ENCODE data around the gene SLC39A9. TPM values are rescaled to one million over a fixed set of nuclear protein-coding genes. Genes with fewer than 3 reads are reported as not detected.

The SLC39A9 gene
- total RNA-seq, 1 experiment from 2014 or later: 44.1 TPM

- Mint-ChIP-seq H3K27ac (no peak overlapping the region), H3K9me3 (no peaks in the 10 kb centered on the region), H3K4me1 (peaks cover 13% of the 10 kb centered on the region), H3K4me3 (no peak overlapping the region), H3K36me3 (no peaks in the 10 kb centered on the region), H3K27me3 (ENCODE audit: low read depth) (peaks cover 18% of the 10 kb centered on the region)
- POLR2A ChIA-PET: interaction anchor here (0.9 kb wide), 1 partner anchor 18 kb away, joined by 3 read pairs; no protein-coding TSS in a partner anchor
- ATAC-seq (no peak), DNase-seq (ENCODE audit: low spot score) (no peak)
- no peak for TF ChIP-seq NFE2L1 (CRISPR knock-in tag; IDR thresholded peaks at IDR 0.05)
- TF ChIP-seq, protein P1, sequence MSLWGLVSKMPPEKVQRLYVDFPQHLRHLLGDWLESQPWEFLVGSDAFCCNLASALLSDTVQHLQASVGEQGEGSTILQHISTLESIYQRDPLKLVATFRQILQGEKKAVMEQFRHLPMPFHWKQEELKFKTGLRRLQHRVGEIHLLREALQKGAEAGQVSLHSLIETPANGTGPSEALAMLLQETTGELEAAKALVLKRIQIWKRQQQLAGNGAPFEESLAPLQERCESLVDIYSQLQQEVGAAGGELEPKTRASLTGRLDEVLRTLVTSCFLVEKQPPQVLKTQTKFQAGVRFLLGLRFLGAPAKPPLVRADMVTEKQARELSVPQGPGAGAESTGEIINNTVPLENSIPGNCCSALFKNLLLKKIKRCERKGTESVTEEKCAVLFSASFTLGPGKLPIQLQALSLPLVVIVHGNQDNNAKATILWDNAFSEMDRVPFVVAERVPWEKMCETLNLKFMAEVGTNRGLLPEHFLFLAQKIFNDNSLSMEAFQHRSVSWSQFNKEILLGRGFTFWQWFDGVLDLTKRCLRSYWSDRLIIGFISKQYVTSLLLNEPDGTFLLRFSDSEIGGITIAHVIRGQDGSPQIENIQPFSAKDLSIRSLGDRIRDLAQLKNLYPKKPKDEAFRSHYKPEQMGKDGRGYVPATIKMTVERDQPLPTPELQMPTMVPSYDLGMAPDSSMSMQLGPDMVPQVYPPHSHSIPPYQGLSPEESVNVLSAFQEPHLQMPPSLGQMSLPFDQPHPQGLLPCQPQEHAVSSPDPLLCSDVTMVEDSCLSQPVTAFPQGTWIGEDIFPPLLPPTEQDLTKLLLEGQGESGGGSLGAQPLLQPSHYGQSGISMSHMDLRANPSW (CRISPR knock-in tag; conservative IDR thresholded peaks at IDR 0.05; ENCODE audit: low read depth): no peak
- TF ChIP-seq FOXK1 (CRISPR knock-in tag; IDR thresholded peaks at IDR 0.05): no peak
- TF ChIP-seq ERG (CRISPR knock-in tag; IDR thresholded peaks at IDR 0.05): no peak
- TF ChIP-seq TEAD4 (CRISPR knock-in tag; IDR thresholded peaks at IDR 0.05): no peak
- no peak for TF ChIP-seq AR (CRISPR knock-in tag; IDR thresholded peaks at IDR 0.05)
- TF ChIP-seq ZNF396 (CRISPR knock-in tag; IDR thresholded peaks at IDR 0.05; ENCODE audit: borderline replicate concordance): no peak
- no peak for TF ChIP-seq SOX15 (CRISPR knock-in tag; IDR thresholded peaks at IDR 0.05)
- TF ChIP-seq, protein P2, sequence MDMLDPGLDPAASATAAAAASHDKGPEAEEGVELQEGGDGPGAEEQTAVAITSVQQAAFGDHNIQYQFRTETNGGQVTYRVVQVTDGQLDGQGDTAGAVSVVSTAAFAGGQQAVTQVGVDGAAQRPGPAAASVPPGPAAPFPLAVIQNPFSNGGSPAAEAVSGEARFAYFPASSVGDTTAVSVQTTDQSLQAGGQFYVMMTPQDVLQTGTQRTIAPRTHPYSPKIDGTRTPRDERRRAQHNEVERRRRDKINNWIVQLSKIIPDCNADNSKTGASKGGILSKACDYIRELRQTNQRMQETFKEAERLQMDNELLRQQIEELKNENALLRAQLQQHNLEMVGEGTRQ (CRISPR knock-in tag; IDR thresholded peaks at IDR 0.05): no peak
- no peak for TF ChIP-seq MXD4 (CRISPR knock-in tag; IDR thresholded peaks at IDR 0.05; ENCODE audit: borderline replicate concordance)
- CTCF ChIA-PET: interaction anchor here (0.7 to 2.2 kb wide), 5 partner anchors 14 to 158 kb away, joined by 3 to 18 read pairs (median 4); no protein-coding TSS in a partner anchor
These were observed 106.3 kb downstream of the SLC39A9 start for GRCh38 chr14:69504775-69505174.

- ATAC-seq: no peak
- no peak overlapping the region for H3K27ac Mint-ChIP-seq
- POLR2A ChIA-PET: interaction anchor here (0.9 kb wide), 1 partner anchor 19 kb away, joined by 3 read pairs; no protein-coding TSS in a partner anchor
- H3K27me3 Mint-ChIP-seq (ENCODE audit: low read depth): peaks cover 15% of the 10 kb centered on the region
- H3K4me1 Mint-ChIP-seq: peaks cover 11% of the 10 kb centered on the region
- DNase-seq (ENCODE audit: low spot score): no peak
- no peak overlapping the region for H3K4me3 Mint-ChIP-seq
- CTCF ChIA-PET: interaction anchor here (0.6 to 1.9 kb wide), 7 partner anchors 13 to 159 kb away, joined by 3 to 10 read pairs (median 3); partner anchors contain the start of gene CCDC177
- H3K36me3 Mint-ChIP-seq: no peaks in the 10 kb centered on the region
- H3K9me3 Mint-ChIP-seq: no peaks in the 10 kb centered on the region
- TF ChIP-seq ZSCAN18 (CRISPR knock-in tag; IDR thresholded peaks at IDR 0.05): no peak
- peak; percentile 91 for TF ChIP-seq PRDM15 (CRISPR knock-in tag; IDR thresholded peaks at IDR 0.05)
These were observed 107.1 kb downstream of the SLC39A9 start for GRCh38 chr14:69505338-69506240.
